ENCODE measurements around the gene OR12D1.

DNA sequence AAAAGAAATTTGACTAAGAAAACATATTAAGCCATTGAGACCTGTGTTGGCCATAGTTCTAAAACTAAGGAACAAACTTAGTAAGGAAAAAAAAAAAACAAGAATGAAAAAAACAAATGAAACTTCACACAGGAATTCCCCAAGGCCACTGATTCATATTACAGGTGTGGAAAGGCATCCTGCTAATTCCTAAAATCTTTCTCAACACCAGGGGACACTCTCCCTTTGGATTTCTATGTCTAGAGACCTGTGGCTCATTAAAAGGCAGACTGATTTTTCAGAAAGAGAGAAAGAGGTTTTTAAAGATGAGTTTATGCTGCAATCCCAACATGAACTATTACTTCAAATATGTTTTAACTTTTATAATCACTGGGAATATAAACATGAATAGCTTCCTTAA lies at the start of gene OR12D1:
- TF ChIP-seq, protein P1, sequence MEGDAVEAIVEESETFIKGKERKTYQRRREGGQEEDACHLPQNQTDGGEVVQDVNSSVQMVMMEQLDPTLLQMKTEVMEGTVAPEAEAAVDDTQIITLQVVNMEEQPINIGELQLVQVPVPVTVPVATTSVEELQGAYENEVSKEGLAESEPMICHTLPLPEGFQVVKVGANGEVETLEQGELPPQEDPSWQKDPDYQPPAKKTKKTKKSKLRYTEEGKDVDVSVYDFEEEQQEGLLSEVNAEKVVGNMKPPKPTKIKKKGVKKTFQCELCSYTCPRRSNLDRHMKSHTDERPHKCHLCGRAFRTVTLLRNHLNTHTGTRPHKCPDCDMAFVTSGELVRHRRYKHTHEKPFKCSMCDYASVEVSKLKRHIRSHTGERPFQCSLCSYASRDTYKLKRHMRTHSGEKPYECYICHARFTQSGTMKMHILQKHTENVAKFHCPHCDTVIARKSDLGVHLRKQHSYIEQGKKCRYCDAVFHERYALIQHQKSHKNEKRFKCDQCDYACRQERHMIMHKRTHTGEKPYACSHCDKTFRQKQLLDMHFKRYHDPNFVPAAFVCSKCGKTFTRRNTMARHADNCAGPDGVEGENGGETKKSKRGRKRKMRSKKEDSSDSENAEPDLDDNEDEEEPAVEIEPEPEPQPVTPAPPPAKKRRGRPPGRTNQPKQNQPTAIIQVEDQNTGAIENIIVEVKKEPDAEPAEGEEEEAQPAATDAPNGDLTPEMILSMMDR (IDR thresholded peaks at IDR 0.05; ENCODE audit: low read length): no peak
- TF ChIP-seq EZH2 (optimal IDR thresholded peaks at IDR 0.05; ENCODE audit: low read depth, low read length): no peak
